A549 (cell line): Measurements from ENCODE around the gene ARAP3. TPM values are rescaled to one million over a fixed set of nuclear protein-coding genes. Genes with fewer than 3 reads are reported as not detected.

Experiments
- ATAC-seq, 2 experiments: fragments of 200-7000 bp in 1 of 2; fragments of >200 bp in 1 of 2; cut with Nextera tagmentation in 1 of 2; cut with Tn5 transposase in 1 of 2; 3 replicates each; pipeline versions ENCODE4 v1.8.0 to v1.9.1; 2018 to 2020; ENCODE audit warnings: mild to moderate bottlenecking in 1 of 2, moderate library complexity in 1 of 2
- CTCF ChIA-PET: fragments of 300-600 bp; sonication (Branson Sonifier 250); formaldehyde crosslinking; extraction: SDS; loops from one replicate; lab custom pipeline; 2021; ENCODE audit warnings: antibody characterized with exemption, inconsistent platforms; lab: Yijun Ruan, JAX
- POLR2A ChIA-PET: fragments of 350-600 bp; formaldehyde crosslinking; extraction: SDS; loops from one replicate; lab custom pipeline; 2021; ENCODE audit warnings: antibody characterized with exemption, inconsistent platforms; lab: Yijun Ruan, JAX
- DNase-seq, 2 experiments: peaks; one replicate each; pipeline versions ENCODE4 v3.0.0 to v3.0.0-alpha.2; 2011 to 2016; ENCODE audit warnings: low read depth in 1 of 2, low spot score in 1 of 2
- FAIRE-seq: peaks from 2 replicates; lab custom pipeline; 2011; peaks lifted over from hg19 to GRCh38; lab: Jason Lieb, UNC
- H3K27ac ChIP-seq, 2 experiments: fragments of >200 bp; sonication (Bioruptor Twin); formaldehyde crosslinking; 3 replicates each; pipeline ENCODE4 v1.5.1; 2016 to 2017
- H3K4me1 ChIP-seq: fragments of >200 bp; sonication (Bioruptor Twin); formaldehyde crosslinking; 3 replicates; pipeline ENCODE4 v1.6.1; 2016
- H3K4me2 ChIP-seq: fragments of >200 bp; sonication (Bioruptor Twin); formaldehyde crosslinking; 3 replicates; pipeline ENCODE4 v1.6.1; 2016
- H3K4me3 ChIP-seq: fragments of >200 bp; sonication (Bioruptor Twin); formaldehyde crosslinking; 3 replicates; pipeline ENCODE4 v1.5.1; 2016
- H3K9me3 ChIP-seq: fragments of >200 bp; sonication (Bioruptor Twin); formaldehyde crosslinking; 3 replicates; pipeline ENCODE4 v1.6.1; 2016
- CBX2 ChIP-seq: fragments of 200-600 bp; sonication (generic); IDR thresholded peaks from 2 replicates; pipeline ENCODE4 v1.6.1; 2016; ENCODE audit warnings: low read depth, mild to moderate bottlenecking, borderline replicate concordance
- CBX8 ChIP-seq: fragments of 200-600 bp; sonication (generic); IDR thresholded peaks from 2 replicates; pipeline ENCODE4 v1.6.1; 2016
- CTCF ChIP-seq: fragments of >200 bp; sonication (Bioruptor Twin); formaldehyde crosslinking; IDR thresholded peaks from 3 replicates; pipeline ENCODE4 v1.5.1; 2016
- EHF ChIP-seq: fragments of 250-450 bp; sonication (Bioruptor Pico); IDR thresholded peaks from 2 replicates; pipeline ENCODE4 v1.5.0; 2020; ENCODE audit warnings: mild to moderate bottlenecking
- EP300 ChIP-seq, 2 experiments: fragments of >200 bp; sonication (Bioruptor Twin); formaldehyde crosslinking; IDR thresholded peaks; 2 replicates in 1 of 2; 3 replicates in 1 of 2; pipeline ENCODE4 v1.6.1; 2016 to 2017
- FOXS1 ChIP-seq: fragments of 250-450 bp; sonication (Bioruptor Pico); IDR thresholded peaks from 2 replicates; pipeline ENCODE4 v1.5.0; 2020; ENCODE audit warnings: mild to moderate bottlenecking, moderate library complexity
- GATA3 ChIP-seq: IDR thresholded peaks from 2 replicates; pipeline ENCODE4 v1.6.1; 2012; ENCODE audit warnings: borderline replicate concordance
- HES2 ChIP-seq: fragments of >200 bp; sonication (Bioruptor Twin); formaldehyde crosslinking; IDR thresholded peaks from 2 replicates; pipeline ENCODE4 v1.6.1; 2016
- JUN ChIP-seq, 2 experiments: fragments of >200 bp; sonication (Bioruptor Twin); formaldehyde crosslinking; IDR thresholded peaks; 2 replicates in 1 of 2; 3 replicates in 1 of 2; pipeline ENCODE4 v1.6.1; 2016 to 2017
- NFE2L2 ChIP-seq: fragments of 150-350 bp; conservative IDR thresholded peaks from 2 replicates; pipeline ENCODE4 v1.6.1; 2014; ENCODE audit warnings: low read length
- POLR2A ChIP-seq: IDR thresholded peaks from 2 replicates; pipeline ENCODE4 v1.6.1; 2012; ENCODE audit warnings: mild to moderate bottlenecking, low read length
- POLR2AphosphoS2 ChIP-seq: conservative IDR thresholded peaks from 2 replicates; pipeline ENCODE4 v1.6.1; 2012; ENCODE audit warnings: low read length, improper control_type of control experiment, inconsistent platforms
- RAD21 ChIP-seq, 2 experiments: fragments of >200 bp in 1 of 2; sonication (Bioruptor Twin) in 1 of 2; formaldehyde crosslinking in 1 of 2; IDR thresholded peaks in 1 of 2; conservative IDR thresholded peaks in 1 of 2; 2 replicates in 1 of 2; 3 replicates in 1 of 2; pipeline ENCODE4 v1.6.1; 2012 to 2018; ENCODE audit warnings: inconsistent platforms in 1 of 2
- RNF2 ChIP-seq: fragments of 200-600 bp; sonication (generic); IDR thresholded peaks from 2 replicates; pipeline ENCODE4 v1.6.1; 2016; ENCODE audit warnings: low read depth, mild to moderate bottlenecking, antibody characterized with exemption, moderate library complexity, borderline replicate concordance
- SMC3 ChIP-seq: fragments of >200 bp; sonication (Bioruptor Twin); formaldehyde crosslinking; IDR thresholded peaks from 3 replicates; pipeline ENCODE4 v1.6.1; 2018; ENCODE audit warnings: inconsistent platforms
- SREBF2 ChIP-seq: fragments of 450-650 bp; IDR thresholded peaks from 2 replicates; pipeline ENCODE4 v1.6.1; 2014; ENCODE audit warnings: mild to moderate bottlenecking, moderate library complexity
- ZSCAN20 ChIP-seq: fragments of 250-450 bp; sonication (Bioruptor Pico); IDR thresholded peaks from 2 replicates; pipeline ENCODE4 v1.8.0; 2022; ENCODE audit warnings: mild to moderate bottlenecking, moderate library complexity
- WGBS: methylation state at CpG from one replicate; pipeline ENCODE4 v1.1.6; 2017; ENCODE audit errors: missing lambda C conversion rate; 5-methylcytosine and 5-hydroxymethylcytosine counted together
- polyA plus RNA-seq, 4 experiments: library from polyadenylated mRNA; depleted of rRNA in 3 of 4; stranded (reverse); fragments of >200 nt; fragmentation: RNase III in 1 of 4; extraction: RNeasy Plus Mini Kit Qiagen cat#74134 plus additional on column Dnase treatment in 1 of 4; gene quantifications; 2 replicates in 3 of 4; 3 replicates in 1 of 4; pipeline ENCODE4 v1.2.3, GENCODE V29; 2011 to 2017
- TF ChIP-seq, protein P1 (sequence below): IDR thresholded peaks from 2 replicates; pipeline ENCODE4 v1.6.1; 2012
- TF ChIP-seq, protein P2 (sequence below): fragments of 200-600 bp; sonication (generic); IDR thresholded peaks from 2 replicates; pipeline ENCODE4 v1.6.1; 2016; ENCODE audit warnings: antibody characterized with exemption, mild to moderate bottlenecking, moderate library complexity
- TF ChIP-seq, protein P3 (sequence below): fragments of 150-350 bp; IDR thresholded peaks from 2 replicates; pipeline ENCODE4 v1.6.1; 2014; ENCODE audit warnings: low read depth, mild to moderate bottlenecking, low read length

The ARAP3 gene
- polyA plus RNA-seq, 2 of the 4 experiments (the other 2 are of a cell fraction), result 3.0 to 6.6 TPM

DNA sequence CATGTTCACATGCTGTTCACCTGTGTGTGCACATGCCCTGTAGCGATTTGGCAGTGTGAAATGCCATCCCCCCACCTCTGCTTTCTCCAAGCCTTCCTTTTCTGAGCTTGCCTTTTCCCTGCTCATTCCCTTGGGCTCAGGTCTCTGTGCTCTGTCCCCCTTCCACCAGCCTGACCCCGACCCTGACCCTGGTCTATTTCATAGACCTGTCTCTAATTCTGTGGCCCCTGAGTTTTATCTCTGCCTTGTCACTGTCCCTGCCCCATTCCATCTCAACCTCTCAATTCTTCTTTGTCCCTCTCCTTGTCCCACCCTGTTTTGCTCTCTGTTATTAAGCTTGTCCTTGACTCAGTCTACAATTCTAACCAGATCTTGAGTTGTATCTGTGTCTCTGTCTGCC is 735 bp downstream of the ARAP3 start (continued):
- TF ChIP-seq, protein P1, sequence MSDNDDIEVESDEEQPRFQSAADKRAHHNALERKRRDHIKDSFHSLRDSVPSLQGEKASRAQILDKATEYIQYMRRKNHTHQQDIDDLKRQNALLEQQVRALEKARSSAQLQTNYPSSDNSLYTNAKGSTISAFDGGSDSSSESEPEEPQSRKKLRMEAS, result no peak
- TF ChIP-seq POLR2AphosphoS2 (no peak), EP300 (IDR thresholded peaks at IDR 0.05) (no peak)
- TF ChIP-seq, protein P2, sequence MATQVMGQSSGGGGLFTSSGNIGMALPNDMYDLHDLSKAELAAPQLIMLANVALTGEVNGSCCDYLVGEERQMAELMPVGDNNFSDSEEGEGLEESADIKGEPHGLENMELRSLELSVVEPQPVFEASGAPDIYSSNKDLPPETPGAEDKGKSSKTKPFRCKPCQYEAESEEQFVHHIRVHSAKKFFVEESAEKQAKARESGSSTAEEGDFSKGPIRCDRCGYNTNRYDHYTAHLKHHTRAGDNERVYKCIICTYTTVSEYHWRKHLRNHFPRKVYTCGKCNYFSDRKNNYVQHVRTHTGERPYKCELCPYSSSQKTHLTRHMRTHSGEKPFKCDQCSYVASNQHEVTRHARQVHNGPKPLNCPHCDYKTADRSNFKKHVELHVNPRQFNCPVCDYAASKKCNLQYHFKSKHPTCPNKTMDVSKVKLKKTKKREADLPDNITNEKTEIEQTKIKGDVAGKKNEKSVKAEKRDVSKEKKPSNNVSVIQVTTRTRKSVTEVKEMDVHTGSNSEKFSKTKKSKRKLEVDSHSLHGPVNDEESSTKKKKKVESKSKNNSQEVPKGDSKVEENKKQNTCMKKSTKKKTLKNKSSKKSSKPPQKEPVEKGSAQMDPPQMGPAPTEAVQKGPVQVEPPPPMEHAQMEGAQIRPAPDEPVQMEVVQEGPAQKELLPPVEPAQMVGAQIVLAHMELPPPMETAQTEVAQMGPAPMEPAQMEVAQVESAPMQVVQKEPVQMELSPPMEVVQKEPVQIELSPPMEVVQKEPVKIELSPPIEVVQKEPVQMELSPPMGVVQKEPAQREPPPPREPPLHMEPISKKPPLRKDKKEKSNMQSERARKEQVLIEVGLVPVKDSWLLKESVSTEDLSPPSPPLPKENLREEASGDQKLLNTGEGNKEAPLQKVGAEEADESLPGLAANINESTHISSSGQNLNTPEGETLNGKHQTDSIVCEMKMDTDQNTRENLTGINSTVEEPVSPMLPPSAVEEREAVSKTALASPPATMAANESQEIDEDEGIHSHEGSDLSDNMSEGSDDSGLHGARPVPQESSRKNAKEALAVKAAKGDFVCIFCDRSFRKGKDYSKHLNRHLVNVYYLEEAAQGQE, result no peak

DNA sequence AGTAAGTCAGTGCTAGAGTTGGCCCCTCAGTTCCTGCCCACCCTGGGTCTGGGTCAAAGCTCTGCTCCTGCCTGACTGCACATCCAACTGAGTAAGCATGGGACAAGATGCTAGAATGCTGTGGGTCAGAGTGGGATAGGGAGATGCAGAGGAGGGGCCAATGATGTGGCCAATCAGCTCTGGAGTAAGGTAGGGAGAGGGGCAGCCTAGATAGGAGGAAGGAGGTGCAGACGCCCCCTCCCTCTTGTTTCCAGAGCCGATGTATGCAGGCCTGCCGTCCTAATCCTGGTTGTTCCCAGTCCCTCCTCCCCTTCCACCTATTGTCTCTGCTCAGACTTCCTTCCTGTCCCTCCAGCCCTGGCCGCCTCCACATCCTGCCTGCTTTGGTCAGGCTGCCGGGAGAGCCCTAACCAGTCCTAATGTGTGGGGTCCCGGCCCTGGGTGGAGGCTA is 1.3 kb downstream of the ARAP3 start:
- H3K9me3 ChIP-seq, result no peaks in the 10 kb centered on the region
- WGBS, result 69% methylated on average over 6 of the region's 6 CpGs
- DNase-seq (no peak), FAIRE-seq (no peak), ATAC-seq (peak in 1 of 2 experiments; percentile 32; a peak in 4 of 6 replicates)
- H3K4me1 ChIP-seq, result peaks cover 24% of the 10 kb centered on the region
- ChIA-PET POLR2A (no interaction called here), CTCF (interaction anchor here (0.6 to 7.5 kb wide), 9 partner anchors 13 to 288 kb away, joined by 3 to 63 read pairs (median 4); partner anchors contain the start of gene RNF14)
- H3K4me3 ChIP-seq, result peak overlapping the region; percentile 49; the same call in 2 of the 3 replicates
- H3K4me2 ChIP-seq, result peak overlapping the region; percentile 93
- peak overlapping the region; percentile 88 to 98 for H3K27ac ChIP-seq
- TF ChIP-seq, protein P3, sequence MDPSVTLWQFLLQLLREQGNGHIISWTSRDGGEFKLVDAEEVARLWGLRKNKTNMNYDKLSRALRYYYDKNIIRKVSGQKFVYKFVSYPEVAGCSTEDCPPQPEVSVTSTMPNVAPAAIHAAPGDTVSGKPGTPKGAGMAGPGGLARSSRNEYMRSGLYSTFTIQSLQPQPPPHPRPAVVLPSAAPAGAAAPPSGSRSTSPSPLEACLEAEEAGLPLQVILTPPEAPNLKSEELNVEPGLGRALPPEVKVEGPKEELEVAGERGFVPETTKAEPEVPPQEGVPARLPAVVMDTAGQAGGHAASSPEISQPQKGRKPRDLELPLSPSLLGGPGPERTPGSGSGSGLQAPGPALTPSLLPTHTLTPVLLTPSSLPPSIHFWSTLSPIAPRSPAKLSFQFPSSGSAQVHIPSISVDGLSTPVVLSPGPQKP, result no peak
- TF ChIP-seq JUN (IDR thresholded peaks at IDR 0.05), result no peak
- no peak for TF ChIP-seq SMC3
- no peak for TF ChIP-seq NFE2L2
- no peak for TF ChIP-seq EHF
- no peak for TF ChIP-seq RNF2
- TF ChIP-seq, protein P1, result no peak
- TF ChIP-seq SREBF2, result no peak
- TF ChIP-seq FOXS1 (CRISPR knock-in tag), result no peak
- no peak for TF ChIP-seq CBX8
- TF ChIP-seq HES2, result no peak
- TF ChIP-seq CBX2, result no peak
- TF ChIP-seq POLR2A, result no peak
- TF ChIP-seq RAD21 (conservative IDR thresholded peaks at IDR 0.05 in 1 of 2, IDR thresholded peaks at IDR 0.05 in 1 of 2), result no peak
- TF ChIP-seq GATA3, result no peak
- TF ChIP-seq ZSCAN20 (CRISPR knock-in tag), result no peak
- no peak for TF ChIP-seq CTCF
